MCF 10A (cell line): Measurements from ENCODE around the gene SCGB1D2. TPM values are rescaled to one million over a fixed set of nuclear protein-coding genes. Genes with fewer than 3 reads are reported as not detected.

Experiments
- BruUV-seq: library from RNA; stranded (reverse); fragments of 400-500 nt; replicated peaks from 2 replicates; lab custom pipeline; 2021; lab: Mats Ljungman, UMichigan
- CTCF ChIA-PET: fragments of 300-600 bp; sonication (Branson Sonifier 250); formaldehyde crosslinking; extraction: SDS; loops from one replicate; lab custom pipeline; 2021; ENCODE audit warnings: antibody characterized with exemption, inconsistent platforms; lab: Yijun Ruan, JAX
- POLR2A ChIA-PET: fragments of 300-600, 350-650 bp; sonication (Branson Sonifier 250); formaldehyde crosslinking; extraction: SDS; loops from one replicate; lab custom pipeline; 2020; ENCODE audit warnings: antibody characterized with exemption, inconsistent platforms; lab: Yijun Ruan, JAX
- DNase-seq: peaks from one replicate; pipeline ENCODE4 v3.0.0-alpha.2; 2018; ENCODE audit not compliant: unreplicated experiment
- H3K27ac Mint-ChIP-seq: one replicate; pipeline ENCODE4 v1.8.0; 2022; ENCODE audit warnings: mild to moderate bottlenecking, low read depth, mixed read lengths; ENCODE audit not compliant: unreplicated experiment
- H3K27me3 Mint-ChIP-seq: one replicate; pipeline ENCODE4 v1.8.0; 2022; ENCODE audit warnings: mixed read lengths; ENCODE audit not compliant: insufficient read depth, unreplicated experiment
- H3K36me3 Mint-ChIP-seq: one replicate; pipeline ENCODE4 v1.8.0; 2022; ENCODE audit warnings: mild to moderate bottlenecking, moderate library complexity, mixed read lengths; ENCODE audit not compliant: insufficient read depth, unreplicated experiment
- H3K4me1 Mint-ChIP-seq: one replicate; pipeline ENCODE4 v1.8.0; 2022; ENCODE audit warnings: mixed read lengths; ENCODE audit not compliant: insufficient read depth, unreplicated experiment
- H3K4me3 Mint-ChIP-seq: one replicate; pipeline ENCODE4 v1.8.0; 2022; ENCODE audit warnings: mild to moderate bottlenecking, moderate library complexity, mixed read lengths; ENCODE audit not compliant: unreplicated experiment
- H3K9me3 Mint-ChIP-seq: one replicate; pipeline ENCODE4 v1.8.0; 2022; ENCODE audit warnings: mixed read lengths; ENCODE audit not compliant: unreplicated experiment
- intact Hi-C: fragments of 100-400 bp; cut with micrococcal nuclease; formaldehyde crosslinking; loops from 2 replicates; pipeline ENCODE4 v1.14.1; 2022
- total RNA-seq: library from RNA; stranded (reverse); gene quantifications from 2 replicates; pipeline ENCODE4 v1.2.3, GENCODE V29; 2022
- TF ChIP-seq, protein P1 (sequence below): fragments of 200-600 bp; IDR thresholded peaks from one replicate; pipeline ENCODE4 v1.8.0; 2022; ENCODE audit warnings: antibody characterized with exemption, mild to moderate bottlenecking; ENCODE audit not compliant: unreplicated experiment

Gene SCGB1D2
- total RNA-seq, 1 experiment from 2014 or later = not detected

GRCh38 chr11:62256281-62256680 is 14.2 kb downstream of the SCGB1D2 start:
- no peak overlapping the region for H3K4me3 Mint-ChIP-seq
- H3K27ac Mint-ChIP-seq = no peak overlapping the region
- CTCF ChIA-PET = interaction anchor here (0.6 to 1.4 kb wide), 3 partner anchors 13 to 140 kb away, joined by 3 read pairs; partner anchors contain the start of gene SCGB1D2
- peaks cover 11% of the 10 kb centered on the region for H3K9me3 Mint-ChIP-seq
- intact Hi-C loops = no loop called here
- BruUV-seq = no TSS peak
- no peaks in the 10 kb centered on the region for H3K4me1 Mint-ChIP-seq
- peaks cover 34% of the 10 kb centered on the region for H3K27me3 Mint-ChIP-seq
- no peaks in the 10 kb centered on the region for H3K36me3 Mint-ChIP-seq
- no peak for DNase-seq
- TF ChIP-seq, protein P1, sequence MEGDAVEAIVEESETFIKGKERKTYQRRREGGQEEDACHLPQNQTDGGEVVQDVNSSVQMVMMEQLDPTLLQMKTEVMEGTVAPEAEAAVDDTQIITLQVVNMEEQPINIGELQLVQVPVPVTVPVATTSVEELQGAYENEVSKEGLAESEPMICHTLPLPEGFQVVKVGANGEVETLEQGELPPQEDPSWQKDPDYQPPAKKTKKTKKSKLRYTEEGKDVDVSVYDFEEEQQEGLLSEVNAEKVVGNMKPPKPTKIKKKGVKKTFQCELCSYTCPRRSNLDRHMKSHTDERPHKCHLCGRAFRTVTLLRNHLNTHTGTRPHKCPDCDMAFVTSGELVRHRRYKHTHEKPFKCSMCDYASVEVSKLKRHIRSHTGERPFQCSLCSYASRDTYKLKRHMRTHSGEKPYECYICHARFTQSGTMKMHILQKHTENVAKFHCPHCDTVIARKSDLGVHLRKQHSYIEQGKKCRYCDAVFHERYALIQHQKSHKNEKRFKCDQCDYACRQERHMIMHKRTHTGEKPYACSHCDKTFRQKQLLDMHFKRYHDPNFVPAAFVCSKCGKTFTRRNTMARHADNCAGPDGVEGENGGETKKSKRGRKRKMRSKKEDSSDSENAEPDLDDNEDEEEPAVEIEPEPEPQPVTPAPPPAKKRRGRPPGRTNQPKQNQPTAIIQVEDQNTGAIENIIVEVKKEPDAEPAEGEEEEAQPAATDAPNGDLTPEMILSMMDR = no peak
- POLR2A ChIA-PET = interaction anchor here (0.8 to 1.8 kb wide), 2 partner anchors 14 to 21 kb away, joined by 6 to 7 read pairs; partner anchors contain the start of gene SCGB1D2

- H3K4me3 Mint-ChIP-seq = no peak overlapping the region
- no peaks in the 10 kb centered on the region for H3K4me1 Mint-ChIP-seq
- H3K27ac Mint-ChIP-seq = no peak overlapping the region
- BruUV-seq = no TSS peak
- intact Hi-C loops = no loop called here
- CTCF ChIA-PET = interaction anchor here (0.7 to 1.2 kb wide), 3 partner anchors 10 to 56 kb away, joined by 3 read pairs; partner anchors contain the start of gene SCGB2A2
- TF ChIP-seq, protein P1 = no peak
- H3K36me3 Mint-ChIP-seq = no peaks in the 10 kb centered on the region
- POLR2A ChIA-PET = no interaction called here
- H3K9me3 Mint-ChIP-seq = no peaks in the 10 kb centered on the region
- DNase-seq = no peak
- peaks cover 44% of the 10 kb centered on the region for H3K27me3 Mint-ChIP-seq
These were observed 18.4 kb downstream of the SCGB1D2 start for GRCh38 chr11:62260261-62260953.

- DNase-seq = no peak
- no peak overlapping the region for H3K4me3 Mint-ChIP-seq
- CTCF ChIA-PET = interaction anchor here (0.6 kb wide), 1 partner anchor 16 kb away, joined by 5 read pairs; no protein-coding TSS in a partner anchor
These were observed 22.0 kb downstream of the SCGB1D2 start for GRCh38 chr11:62264004-62264403.

DNA sequence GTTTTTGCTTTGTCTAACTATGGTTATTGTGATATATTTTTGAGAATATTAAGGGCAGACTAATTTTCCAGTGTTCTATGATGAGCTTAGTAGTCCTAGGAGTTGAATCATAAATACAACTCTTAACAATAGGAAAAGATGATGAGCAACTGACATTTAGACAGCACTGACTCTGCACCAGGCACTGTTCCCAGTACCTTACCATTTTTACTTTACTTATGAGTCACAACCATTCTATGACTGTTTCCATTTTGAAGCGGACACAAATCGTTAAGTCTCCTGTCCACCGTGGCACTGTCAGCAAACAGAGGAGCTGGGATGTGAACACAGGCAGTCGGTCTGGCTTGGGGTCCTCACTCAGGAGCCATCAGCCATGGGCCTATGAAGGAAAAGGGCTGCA is 24.5 kb downstream of the SCGB1D2 start:
- POLR2A ChIA-PET = interaction anchor here (0.6 kb wide), 1 partner anchor 325 kb away, joined by 5 read pairs; no protein-coding TSS in a partner anchor
- H3K27me3 Mint-ChIP-seq = peaks cover 31% of the 10 kb centered on the region
- CTCF ChIA-PET = interaction anchor here (0.6 to 1.0 kb wide), 5 partner anchors 33 to 294 kb away, joined by 3 read pairs; no protein-coding TSS in a partner anchor
- no peak overlapping the region for H3K4me3 Mint-ChIP-seq
- H3K4me1 Mint-ChIP-seq = peaks cover 5% of the 10 kb centered on the region
- no peaks in the 10 kb centered on the region for H3K9me3 Mint-ChIP-seq
- intact Hi-C loops = no loop called here
- H3K36me3 Mint-ChIP-seq = no peaks in the 10 kb centered on the region
- BruUV-seq = no TSS peak
- peak; percentile 31 for DNase-seq
- no peak overlapping the region for H3K27ac Mint-ChIP-seq
- TF ChIP-seq, protein P1 = no peak

More at GRCh38 chr11:62264004-62264403, 22.0 kb downstream of the SCGB1D2 start:
- Mint-ChIP-seq H3K27me3 (peaks cover 40% of the 10 kb centered on the region), H3K9me3 (no peaks in the 10 kb centered on the region), H3K4me1 (no peaks in the 10 kb centered on the region), H3K36me3 (no peaks in the 10 kb centered on the region), H3K27ac (no peak overlapping the region)
- no TSS peak for BruUV-seq
- intact Hi-C loops = no loop called here
- TF ChIP-seq, protein P1 = no peak
- POLR2A ChIA-PET = no interaction called here
